ENCODE data around the gene CDON. TPM values are rescaled to one million over a fixed set of nuclear protein-coding genes. Genes with fewer than 3 reads are reported as not detected.

Gene CDON
- total RNA-seq, 1 experiment from 2014 or later, result 17.2 TPM

DNA sequence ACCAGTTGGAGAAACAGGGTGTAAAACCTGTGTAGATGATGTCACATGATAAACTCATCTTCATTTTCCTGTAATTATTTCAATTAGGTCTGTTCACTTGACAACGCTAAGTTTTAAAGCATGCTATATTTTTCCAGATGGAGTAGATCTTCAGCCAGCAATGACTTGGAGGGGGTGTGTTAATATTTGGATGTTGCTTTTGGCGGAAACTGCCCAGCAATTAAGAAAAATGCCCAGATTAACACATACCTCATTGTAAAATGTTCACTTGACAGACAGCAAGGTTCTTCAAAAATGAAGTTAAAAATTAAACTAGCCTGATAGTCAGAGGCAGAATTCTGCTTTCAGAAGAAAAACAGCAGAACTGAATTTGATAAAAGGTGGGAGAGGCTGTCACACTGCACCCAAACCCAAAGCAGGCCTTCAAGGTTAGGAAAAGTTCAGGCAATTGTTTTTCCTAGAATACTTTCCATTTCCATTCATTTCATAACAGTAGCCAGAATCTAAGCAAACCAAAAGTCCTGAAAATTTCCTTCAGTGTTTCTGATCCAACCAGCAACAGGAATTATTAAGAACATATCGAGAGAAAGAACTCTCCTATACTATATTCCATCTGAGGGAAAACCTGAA is 83.8 kb downstream of the CDON start:
- Histone ChIP-seq H3K27ac (ENCODE audit: insufficient read length, low read depth, low read length) (no peak overlapping the region), H3K4me1 (ENCODE audit: insufficient read depth, low read length) (peaks cover 4% of the 10 kb centered on the region; the same call in 1 of the 2 replicates), H4K8ac (replicated peaks; ENCODE audit: insufficient read length, low read depth, low read length) (no peak overlapping the region), H4K20me1 (ENCODE audit: control insufficient read depth, insufficient read depth, insufficient read length) (no peaks in the 10 kb centered on the region), H3K9ac (ENCODE audit: extremely low read depth, insufficient read length, low read length) (no peak overlapping the region), H3K14ac (ENCODE audit: insufficient read depth, low read length) (no peak overlapping the region), H2BK5ac (ENCODE audit: insufficient read length, low read length) (no peak overlapping the region), H4K5ac (ENCODE audit: insufficient read length, low read depth, low read length) (no peak overlapping the region), H3K27me3 (ENCODE audit: insufficient read depth, low read length) (no peaks in the 10 kb centered on the region), H3K23me2 (ENCODE audit: insufficient read length, low read depth, low read length, poor library complexity, severe bottlenecking) (no peaks in the 10 kb centered on the region), H3T11ph (ENCODE audit: low read length) (no peak overlapping the region), H2BK120ac (ENCODE audit: low read depth, low read length, poor library complexity, severe bottlenecking) (no peak overlapping the region), H3K4ac (ENCODE audit: low read depth, low read length) (no peak overlapping the region), H3K56ac (ENCODE audit: insufficient read length, low read depth, low read length) (no peak overlapping the region), H2BK20ac (ENCODE audit: low read depth, low read length, poor library complexity, severe bottlenecking) (no peak overlapping the region), H2BK15ac (ENCODE audit: low read depth, low read length) (no peak overlapping the region), H3K18ac (ENCODE audit: insufficient read length, low read depth, low read length) (no peak overlapping the region), H3K79me1 (ENCODE audit: insufficient read depth, low read depth, low read length, poor library complexity, severe bottlenecking) (no peaks in the 10 kb centered on the region), H3K23ac (ENCODE audit: insufficient read length, low read depth, low read length) (no peak overlapping the region), H3K79me2 (ENCODE audit: insufficient read depth, low read length) (no peaks in the 10 kb centered on the region), H3K4me2 (ENCODE audit: insufficient read depth, insufficient read length, low read length) (no peak overlapping the region), H2AFZ (ENCODE audit: low read length) (no peak overlapping the region), H3K9me3 (ENCODE audit: control insufficient read depth, low read depth, low read length) (no peaks in the 10 kb centered on the region), H4K91ac (ENCODE audit: insufficient read length, low read depth, low read length) (no peak overlapping the region), H2BK12ac (ENCODE audit: insufficient read length, low read depth, low read length) (no peak overlapping the region), H2AK5ac (ENCODE audit: insufficient read length, low read length) (no peak overlapping the region)
- H3K4me3 Mint-ChIP-seq, result no peak overlapping the region
- no peak overlapping the region; a peak in 1 of 7 replicates for H3K27ac Mint-ChIP-seq
- peaks cover 20 to 25% of the 10 kb centered on the region in 2 experiments for H3K4me1 Mint-ChIP-seq
- TF ChIP-seq, protein P1, sequence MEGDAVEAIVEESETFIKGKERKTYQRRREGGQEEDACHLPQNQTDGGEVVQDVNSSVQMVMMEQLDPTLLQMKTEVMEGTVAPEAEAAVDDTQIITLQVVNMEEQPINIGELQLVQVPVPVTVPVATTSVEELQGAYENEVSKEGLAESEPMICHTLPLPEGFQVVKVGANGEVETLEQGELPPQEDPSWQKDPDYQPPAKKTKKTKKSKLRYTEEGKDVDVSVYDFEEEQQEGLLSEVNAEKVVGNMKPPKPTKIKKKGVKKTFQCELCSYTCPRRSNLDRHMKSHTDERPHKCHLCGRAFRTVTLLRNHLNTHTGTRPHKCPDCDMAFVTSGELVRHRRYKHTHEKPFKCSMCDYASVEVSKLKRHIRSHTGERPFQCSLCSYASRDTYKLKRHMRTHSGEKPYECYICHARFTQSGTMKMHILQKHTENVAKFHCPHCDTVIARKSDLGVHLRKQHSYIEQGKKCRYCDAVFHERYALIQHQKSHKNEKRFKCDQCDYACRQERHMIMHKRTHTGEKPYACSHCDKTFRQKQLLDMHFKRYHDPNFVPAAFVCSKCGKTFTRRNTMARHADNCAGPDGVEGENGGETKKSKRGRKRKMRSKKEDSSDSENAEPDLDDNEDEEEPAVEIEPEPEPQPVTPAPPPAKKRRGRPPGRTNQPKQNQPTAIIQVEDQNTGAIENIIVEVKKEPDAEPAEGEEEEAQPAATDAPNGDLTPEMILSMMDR (conservative IDR thresholded peaks at IDR 0.05), result no peak
- peaks cover 0 to 12% (median 4%) of the 10 kb centered on the region in 3 experiments; a peak in 5 of 7 replicates for H3K36me3 Mint-ChIP-seq (ENCODE audit: insufficient read depth in 1 of 3, low read depth in 3 of 3)
- no peaks in the 10 kb centered on the region for H3K27me3 Mint-ChIP-seq (ENCODE audit: low read depth)
- no CpG with 5 or more reads among the region's 3 CpGs for WGBS (ENCODE audit: extremely low coverage, insufficient read length, low lambda C conversion rate)
- DNase-seq, result no peak
- no peaks in the 10 kb centered on the region for H3K9me3 Mint-ChIP-seq

Measured in H9 (cell line).